HG03342 (cell line): ENCODE data around the gene HDAC5.
"Not testable (repeated sequence)": the region's sequence is repeated elsewhere in the genome, so short reads cannot be mapped to it uniquely, and the experiment has no call there.

Experiments used
- ATAC-seq: cut with Tn5 transposase; IDR thresholded peaks from one replicate; pipeline ENCODE4 v1.9.1; 2021; ENCODE audit warnings: mild to moderate bottlenecking, moderate library complexity; ENCODE audit not compliant: unreplicated experiment

HDAC5 gene

DNA sequence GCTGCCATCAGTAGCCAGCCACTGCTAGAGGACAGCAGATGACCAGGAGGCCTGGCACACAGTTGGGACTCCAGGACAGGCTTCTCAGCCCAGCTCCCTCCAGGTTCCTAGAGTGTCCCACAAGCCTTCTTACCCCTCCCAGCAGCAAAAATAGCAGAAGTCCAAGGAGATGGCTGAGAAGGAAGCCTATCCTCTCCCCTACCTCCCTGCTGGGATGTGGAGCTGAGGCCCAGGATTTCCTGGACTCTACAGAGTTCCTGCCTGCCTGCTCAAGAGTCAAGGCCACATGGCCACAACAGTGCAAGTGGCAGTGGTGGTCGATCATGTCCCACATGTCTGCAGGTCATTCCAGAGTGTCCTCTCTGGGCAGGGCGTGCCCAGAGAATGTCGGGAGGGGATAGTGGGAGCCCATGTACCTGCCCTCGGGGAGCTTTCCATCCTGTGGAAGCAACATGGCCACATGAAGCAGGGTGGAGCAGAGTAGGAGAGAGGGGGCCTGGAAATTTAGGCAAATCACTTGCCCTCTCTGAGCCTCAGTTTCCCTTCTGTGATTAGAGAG lies 10.6 kb upstream of the HDAC5 start:
- ATAC-seq: no peak

DNA sequence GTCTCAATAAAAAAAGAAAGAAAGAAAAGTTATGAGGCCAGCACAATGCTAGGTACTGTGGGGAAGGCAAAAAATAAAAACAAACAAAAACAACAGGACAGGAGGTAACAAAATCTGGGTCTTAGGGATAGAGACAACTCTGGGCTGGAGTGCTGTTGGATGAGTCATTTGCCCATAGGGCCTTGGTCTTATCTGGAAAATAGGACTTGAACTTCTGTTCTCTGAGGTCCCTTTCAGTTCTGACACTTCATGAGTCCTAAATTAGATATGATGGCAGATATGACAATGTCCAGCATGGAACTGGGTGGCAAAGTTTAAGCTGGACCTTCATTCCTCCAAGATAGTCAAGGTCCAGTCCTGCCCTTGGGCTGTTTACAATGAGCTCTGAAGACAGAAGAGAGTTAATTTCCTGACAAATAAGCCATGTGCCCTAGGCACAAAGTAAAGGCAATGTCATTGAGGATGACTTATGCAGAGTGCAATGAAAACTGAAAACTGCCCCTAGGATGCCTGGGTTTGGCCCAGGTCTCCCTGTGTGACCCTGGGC lies 8.9 kb upstream of the HDAC5 start:
- ATAC-seq: no peak

DNA sequence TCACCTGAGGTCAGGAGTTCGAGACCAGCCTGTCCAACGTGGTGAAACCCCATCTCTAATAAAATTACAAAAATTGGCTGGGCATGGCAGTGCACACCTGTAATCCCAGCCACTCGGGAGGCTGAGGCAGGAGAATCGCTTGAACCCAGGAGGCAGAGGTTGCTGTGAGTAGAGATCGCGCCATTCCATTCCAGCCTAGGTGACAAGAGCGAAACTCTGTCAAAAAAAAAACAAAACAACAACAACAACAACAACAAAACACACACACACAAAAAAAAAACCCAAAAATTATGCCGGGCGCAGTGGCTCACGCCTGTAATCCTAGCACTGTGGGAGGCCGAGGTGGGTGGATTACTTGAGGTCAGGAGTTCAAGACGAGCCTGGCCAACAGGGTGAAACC lies 7.9 kb upstream of the HDAC5 start:
- not testable (repeated sequence) for ATAC-seq

DNA sequence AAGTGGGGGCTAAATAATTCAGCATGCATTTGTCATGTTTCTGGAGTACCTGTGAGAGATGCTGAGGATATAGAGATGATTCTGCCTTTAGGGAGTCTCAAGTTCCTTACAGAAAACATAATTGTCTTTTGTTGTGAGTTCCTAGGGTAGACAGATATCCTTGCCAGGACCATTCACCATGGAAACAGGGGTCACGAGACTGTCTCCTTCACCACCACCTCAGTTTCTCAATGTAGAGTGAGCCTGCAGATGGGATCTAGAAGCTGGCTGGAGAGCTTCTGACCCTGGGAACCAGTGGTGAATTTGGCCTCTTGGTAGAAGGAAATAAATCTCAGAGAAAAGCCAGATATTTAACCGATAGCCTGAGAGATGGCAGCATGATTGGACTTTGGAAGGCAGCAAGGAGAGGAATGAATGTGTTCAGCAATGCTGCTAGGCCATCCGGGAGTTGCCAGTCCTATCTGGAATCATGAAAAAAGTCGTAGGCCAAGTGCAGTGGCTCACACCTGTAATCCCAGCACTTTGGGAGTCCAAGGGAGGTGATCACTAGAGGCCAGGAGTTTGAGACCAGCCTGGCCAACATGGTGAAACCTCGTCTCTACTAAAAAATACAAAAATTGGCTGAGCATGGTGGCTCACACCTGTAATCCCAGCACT lies 7.4 kb upstream of the HDAC5 start:
- no peak for ATAC-seq

DNA sequence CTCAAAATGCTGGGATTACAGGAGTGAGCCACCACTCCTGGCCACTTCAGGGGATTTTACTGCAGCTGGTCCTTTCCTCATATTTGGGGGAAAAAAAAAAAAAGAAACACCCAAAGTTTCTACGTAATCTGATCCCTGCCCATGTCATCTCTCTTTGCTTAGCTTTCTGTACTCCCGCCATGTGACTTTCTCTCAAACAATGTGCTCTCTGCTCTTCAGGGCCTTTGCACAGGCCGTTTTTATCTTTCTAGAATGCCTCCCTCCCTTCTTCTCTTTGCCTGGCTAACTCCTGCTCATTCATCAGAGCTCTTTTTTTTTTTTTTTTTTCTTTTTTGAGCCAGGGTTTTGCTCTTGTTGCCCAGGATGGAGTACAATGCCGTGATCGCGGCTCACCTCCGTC lies 4.9 kb upstream of the HDAC5 start:
- ATAC-seq: no peak

DNA sequence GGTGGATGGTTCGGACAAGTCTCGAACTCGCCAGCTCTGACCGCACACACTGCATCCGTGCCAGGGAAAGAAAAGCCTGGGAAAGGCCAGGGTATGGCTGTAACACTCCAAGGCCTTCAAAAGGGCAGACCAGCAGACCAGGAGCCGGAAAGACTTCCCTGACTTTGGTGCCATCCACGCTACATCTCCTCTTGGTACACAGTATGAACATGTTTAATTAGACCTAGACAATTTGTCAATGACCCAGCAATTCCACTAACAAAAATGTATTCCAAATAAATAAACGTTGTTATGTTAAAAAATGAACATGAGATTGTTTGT lies 637 bp upstream of the HDAC5 start:
- no peak for ATAC-seq

DNA sequence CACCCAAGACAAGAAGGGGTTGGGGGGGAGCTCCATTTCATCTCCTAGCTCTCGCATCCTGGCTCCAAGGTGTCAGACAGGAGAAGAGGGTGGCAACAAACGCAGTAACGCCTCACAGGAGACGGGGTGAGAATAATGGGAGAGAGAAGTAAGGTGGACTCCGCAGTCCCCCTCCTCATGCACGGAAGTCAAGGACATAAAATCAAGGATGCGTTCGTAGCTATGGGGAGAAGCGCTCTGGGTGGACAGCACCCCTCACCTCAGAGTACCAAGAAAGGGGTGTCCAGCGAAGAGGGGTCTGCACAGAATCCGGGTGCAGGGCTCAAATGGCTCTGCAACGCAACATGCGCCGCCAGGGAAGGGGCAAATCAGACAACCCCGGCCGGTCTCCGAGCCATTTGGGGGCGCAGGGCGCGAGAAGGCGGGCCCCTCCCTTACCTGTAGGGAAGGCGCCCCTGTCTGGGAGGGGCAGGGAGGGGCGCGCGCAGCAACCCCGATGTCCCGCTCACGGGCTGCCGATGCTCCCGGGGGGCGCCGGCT lies 555 bp downstream of the HDAC5 start:
- peak; percentile 12 for ATAC-seq

DNA sequence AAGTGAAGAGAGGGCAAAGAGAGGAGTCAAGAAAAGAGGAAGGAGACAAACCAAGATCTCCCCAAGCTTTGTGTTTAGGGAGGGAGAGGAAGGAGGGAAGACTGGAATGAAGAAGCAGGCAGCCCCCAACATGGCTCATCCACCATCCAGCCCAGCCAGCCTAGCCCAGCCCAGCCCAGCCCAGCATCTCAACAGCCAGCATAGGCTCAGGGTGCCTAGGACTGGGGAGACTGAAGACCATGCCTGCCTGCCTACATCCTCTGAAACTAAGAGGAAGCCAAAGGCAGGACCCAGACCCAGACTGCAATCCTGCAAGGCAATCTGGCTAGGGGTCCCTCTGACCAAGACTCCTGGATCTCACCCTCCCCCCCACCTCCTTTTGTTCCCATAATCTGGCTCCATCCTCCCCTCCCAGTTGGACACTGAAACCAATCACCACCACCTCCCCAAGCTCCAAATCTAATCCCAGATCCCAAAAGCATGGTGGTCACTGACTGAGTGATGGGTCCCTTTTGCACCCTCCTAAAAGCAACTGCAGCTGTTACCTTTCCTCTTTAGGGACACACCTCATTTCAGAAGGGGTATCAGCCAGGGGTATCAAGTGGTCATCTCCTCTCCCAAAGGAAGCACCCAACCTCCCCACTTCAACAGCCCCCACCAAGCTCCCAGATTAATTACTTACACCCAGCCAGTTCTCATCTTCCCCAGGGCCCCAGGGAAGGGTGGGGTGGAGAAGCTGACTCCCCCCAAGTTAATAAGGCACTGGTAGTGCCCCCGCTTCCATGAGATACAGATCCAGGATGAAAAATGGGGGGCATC lies 1.2 kb downstream of the HDAC5 start:
- no peak for ATAC-seq

DNA sequence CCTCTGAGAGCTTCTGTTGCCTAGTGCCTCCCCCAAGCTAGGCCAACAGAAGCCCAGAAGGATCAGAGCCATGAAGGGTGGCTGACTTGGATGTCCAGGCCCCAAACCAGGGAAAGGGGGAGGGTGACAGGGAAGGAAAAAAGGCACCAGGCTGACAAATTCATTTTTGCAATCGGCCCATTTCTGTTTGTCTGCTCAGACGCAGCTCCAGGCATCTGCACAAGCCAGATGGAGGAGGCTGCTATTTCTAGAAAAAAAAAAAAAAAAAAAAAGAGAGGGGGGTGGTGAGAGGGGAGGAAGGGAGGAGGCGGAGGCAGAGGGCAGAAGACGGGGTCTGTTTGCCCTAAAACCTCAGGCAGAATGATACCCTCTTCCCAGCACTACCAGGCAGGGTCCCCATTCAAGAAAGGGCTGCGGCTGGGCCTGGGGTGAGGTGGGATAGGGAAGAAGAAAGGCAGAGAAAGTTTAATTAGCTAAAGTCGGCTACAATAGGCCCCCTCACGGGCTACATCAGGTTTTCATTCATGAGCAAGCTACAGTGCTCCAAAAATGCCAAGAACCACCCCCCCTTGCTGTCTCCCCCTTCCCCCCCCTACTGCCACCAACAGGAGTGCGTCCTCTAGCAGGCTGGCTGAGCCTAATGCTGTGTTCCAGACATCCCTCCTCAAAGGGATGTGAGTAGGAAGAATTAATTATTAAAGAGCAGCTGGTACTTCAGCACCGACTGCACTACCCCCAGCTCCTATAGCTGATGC lies 2.4 kb downstream of the HDAC5 start:
- ATAC-seq: no peak

DNA sequence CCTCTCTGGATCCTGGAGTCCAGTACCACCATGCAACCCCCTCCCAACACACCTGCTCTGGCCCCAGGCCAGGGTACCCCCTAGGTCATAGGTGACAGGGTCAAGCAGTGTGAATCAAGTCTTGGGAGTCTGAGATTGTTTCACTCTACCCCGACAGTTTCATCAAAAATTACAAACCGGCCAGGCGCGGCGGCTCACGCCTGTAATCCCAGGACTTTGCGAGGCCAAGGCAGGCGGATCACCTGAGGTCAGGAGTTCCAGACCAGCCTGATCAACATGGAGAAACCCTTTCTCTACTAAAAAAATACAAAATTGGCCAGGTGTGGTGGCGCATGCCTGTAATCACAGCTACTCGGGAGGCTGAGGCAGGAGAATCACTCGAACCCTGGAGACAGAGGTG lies 3.2 kb downstream of the HDAC5 start:
- ATAC-seq: not testable (repeated sequence)

DNA sequence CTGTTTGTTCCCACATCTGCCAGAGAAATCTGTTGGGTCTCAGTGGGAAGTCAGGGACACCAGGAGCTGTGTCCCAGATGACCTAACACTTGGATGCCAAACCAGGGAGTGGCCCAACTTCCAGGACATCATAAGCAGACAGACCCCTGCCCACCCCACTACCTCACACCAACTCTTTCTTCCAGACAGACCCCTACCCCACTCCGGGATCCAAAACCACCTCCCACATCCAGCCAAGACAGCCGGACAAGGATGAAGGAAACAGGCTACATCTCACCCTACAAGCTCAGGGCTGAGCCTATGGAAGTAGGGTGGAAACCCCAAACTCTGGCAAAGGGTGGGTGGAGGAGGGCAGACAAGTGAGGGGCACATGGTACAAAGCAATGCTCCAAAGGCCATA lies 3.6 kb downstream of the HDAC5 start:
- no peak for ATAC-seq

DNA sequence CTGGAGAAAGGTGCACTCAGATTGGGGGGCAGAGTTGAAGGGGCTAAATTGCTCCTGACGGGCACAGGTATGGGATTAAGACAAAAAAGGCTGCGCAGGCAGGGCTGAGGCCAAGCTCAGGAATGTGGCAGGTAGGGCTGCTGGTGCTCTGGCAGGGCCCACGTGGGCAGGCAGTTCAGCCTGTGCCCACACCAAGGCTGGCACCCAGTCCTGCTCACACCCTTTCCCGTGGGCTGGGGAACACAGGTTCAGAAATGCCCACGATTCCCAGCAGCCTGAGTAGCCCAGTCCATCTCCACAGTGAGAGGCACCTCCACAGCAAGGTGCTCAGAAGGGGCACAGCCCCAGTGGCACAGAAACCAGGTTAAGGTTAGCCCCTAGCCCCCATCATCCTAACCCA lies 4.4 kb downstream of the HDAC5 start:
- ATAC-seq: no peak

DNA sequence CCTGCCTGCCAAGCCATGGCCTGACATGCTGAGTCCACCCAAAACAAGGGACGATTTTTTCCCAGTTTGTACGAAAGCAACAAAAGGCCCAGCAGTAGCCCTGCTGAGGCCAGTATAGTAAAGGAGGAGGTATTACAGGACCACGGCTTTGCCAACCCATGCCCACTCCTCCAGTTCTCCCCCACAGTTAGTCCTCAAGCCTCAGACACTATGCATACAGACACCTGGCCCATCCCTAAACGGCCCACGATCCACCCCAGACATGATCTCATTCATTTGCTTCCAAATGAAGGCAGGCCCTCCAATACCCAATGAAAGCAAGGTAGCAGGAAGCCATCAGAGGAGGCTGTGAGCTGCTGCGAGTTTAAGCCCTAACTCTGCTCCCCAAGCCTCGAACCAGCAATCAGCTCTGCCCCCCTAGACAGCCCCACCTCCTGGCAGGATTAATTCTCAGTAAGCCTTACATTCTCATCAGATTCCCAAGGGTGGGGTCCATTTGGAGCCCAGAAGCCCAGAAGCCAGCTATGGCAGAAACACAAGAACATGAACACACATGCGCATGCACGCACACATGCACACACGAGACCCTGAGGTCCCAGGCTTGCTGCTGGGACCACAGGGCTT lies 4.9 kb downstream of the HDAC5 start:
- no peak for ATAC-seq

DNA sequence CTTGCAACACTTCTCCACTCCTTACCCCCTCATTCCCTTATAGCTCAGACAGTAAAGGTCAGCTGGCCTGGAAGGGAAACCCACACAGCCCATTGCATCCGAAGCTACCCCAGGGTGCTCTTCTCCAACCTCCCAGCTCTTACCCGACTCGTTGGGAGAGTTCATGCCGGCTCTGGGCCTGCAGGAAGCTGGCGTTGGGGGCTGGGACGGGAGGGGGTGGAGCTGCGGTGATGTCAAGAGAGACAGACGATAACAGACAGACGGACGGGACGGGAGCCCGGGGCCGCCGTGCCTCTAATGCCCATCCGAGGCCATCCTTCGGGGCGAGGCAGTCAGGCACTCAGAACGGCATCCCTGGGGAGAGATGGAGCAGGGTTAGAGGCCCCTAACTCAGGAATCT lies 6.1 kb downstream of the HDAC5 start:
- no peak for ATAC-seq

DNA sequence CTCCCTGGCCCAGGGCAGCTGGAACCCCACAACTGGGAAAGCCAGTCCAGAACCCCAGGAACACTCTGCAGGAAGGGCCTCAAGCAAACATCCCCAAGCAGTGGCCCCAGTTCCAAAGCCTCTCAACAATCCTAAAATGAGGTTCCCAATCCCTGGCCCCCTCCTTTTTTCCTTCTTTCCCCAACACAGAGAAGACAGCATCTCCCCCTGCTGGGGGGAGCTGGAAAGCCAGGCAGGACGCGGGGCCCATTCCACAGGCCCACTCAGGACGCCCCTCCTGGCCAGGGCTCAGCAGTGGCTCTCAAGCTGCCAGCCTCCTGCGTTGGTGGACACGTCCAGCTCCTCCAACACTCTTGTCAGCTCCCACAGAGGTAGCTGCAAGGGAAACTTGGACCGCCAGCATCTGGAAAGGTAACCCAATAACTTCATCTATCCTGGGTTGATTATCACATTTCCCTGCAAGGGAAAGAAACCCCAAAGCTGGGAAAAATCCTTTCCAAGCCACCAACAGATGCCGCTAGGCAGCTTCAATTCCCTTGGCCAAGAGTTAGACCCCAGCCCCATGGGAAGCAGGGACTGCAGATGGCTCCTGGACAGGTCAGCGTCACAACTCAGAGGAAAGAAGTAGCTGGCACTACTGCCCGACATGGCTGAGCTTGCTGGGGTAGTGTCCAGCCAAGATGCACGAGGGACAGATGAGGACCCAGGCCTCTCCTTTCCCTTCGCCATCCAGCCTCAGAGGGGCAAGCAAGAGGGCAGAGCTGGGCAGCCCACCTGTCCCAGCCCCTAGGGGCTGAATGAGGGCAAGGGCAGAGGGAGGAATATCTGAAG lies 7.6 kb downstream of the HDAC5 start:
- ATAC-seq: no peak

DNA sequence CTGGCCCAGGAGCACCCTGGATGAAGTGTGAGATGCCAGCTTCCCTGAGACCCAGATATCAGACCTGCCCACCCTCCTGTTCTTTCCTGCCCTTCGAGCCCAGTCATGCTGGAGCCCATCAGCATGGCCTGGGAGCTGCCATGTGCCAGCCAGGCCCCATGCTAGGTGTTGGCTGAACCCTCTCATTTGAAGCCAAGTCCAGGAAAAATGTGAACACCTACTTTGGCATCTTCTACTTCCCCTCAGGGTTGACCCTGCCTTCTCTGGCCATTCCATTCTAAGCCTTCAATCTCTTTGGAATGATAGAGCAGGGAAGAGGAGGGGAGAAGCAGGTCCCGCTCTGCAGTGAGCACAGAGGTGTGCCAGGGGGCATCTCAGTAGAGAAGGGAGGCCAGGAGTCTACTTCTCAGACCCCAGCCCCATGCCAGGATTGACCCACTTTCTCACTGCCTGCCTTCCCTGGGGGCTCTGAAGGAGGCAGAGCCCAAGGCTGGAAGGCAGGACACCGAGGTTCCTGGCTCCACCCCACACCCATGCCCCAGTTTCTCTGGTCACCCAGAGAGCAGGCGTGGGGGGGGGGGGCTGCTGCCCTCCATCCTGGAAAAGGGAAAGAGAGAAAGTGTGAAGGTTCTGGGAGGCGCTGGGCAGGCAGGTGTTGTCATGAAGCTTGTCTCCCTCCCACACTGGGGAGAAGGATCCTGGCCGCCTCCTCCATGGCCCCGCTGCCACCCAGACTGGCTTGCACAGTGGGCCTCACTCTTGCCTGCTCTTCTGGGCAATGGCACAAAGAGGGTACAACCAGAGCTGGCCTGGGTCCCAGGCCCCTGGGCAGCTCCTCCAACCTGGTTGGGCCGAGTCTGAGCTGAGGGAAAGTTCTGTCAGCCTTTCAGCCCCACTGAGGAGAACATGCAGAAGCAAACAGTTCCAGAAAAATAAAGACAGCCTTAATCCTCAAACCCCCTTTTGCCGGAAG lies 9.3 kb downstream of the HDAC5 start:
- ATAC-seq: no peak

DNA sequence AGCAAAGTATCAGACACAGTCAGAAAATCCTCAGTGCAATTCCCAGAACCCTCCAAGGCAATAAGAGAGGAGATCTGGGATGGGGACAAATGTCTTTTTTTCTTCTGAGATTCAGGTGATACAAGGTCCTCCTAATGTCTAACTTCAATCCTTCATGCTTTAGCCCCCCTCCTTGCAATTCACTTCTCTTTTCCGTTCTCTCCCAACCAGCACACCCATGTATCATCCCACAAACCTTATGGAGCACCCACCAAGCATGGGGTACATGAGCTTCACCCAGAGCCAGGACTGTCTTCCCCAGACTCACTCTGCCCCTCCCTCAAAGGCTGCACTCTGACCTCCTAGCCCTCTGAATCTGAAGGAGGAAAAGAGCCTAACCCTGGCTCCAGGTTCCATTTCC lies 10.1 kb downstream of the HDAC5 start:
- no peak for ATAC-seq
